OCI-LY1 (cell line): ENCODE data around the gene MIEN1.

Experiments
- CTCF ChIP-seq: fragments of 200-600 bp; sonication (generic), shearing (Covaris generic); IDR thresholded peaks from 2 replicates; pipeline ENCODE4 v1.5.1; 2017; ENCODE audit warnings: mild to moderate bottlenecking, antibody characterized with exemption, low read length, moderate library complexity, mixed read lengths
- EZH2 ChIP-seq: fragments of 200-600 bp; sonication (generic), shearing (Covaris generic); IDR thresholded peaks from 2 replicates; pipeline ENCODE4 v1.8.0; 2017; ENCODE audit warnings: borderline replicate concordance, mixed run types, mild to moderate bottlenecking, antibody characterized with exemption, low read length, moderate library complexity, mixed read lengths

GRCh38 chr17:39702901-39703893 is 27.1 kb downstream of the MIEN1 start:
- TF ChIP-seq CTCF = no peak
- no peak for TF ChIP-seq EZH2
